HCT116 (cell line): ENCODE results near the gene BOD1L1. TPM values are rescaled to one million over a fixed set of nuclear protein-coding genes. Genes with fewer than 3 reads are reported as not detected.

Experiments
- ATAC-seq: fragments of 200-7000 bp; cut with Tn5 transposase; 2 replicates; pipeline ENCODE4 v1.9.1; 2020; ENCODE audit warnings: mild to moderate bottlenecking, moderate library complexity
- BruUV-seq: library from RNA; stranded (reverse); fragments of 400-500 nt; replicated peaks from 2 replicates; lab custom pipeline; 2021; lab: Mats Ljungman, UMichigan
- CTCF ChIA-PET: fragments of 300-600 bp; sonication (Branson Sonifier 250); formaldehyde crosslinking; loops from one replicate; lab custom pipeline; 2021; ENCODE audit warnings: antibody characterized with exemption; lab: Charles Lee
- POLR2A ChIA-PET: fragments of 300-600, 350-600 bp; sonication (Branson Sonifier 250); formaldehyde crosslinking; loops from one replicate; lab custom pipeline; 2021; ENCODE audit warnings: antibody characterized with exemption; lab: Charles Lee
- RAD21 ChIA-PET, 2 experiments: fragments of 300-600 bp; sonication (Branson Sonifier 250); formaldehyde crosslinking; loops; one replicate each; lab custom pipeline; 2023; ENCODE audit warnings: low total read pairs in 2 of 2; ENCODE audit not compliant: uncharacterized antibody in 2 of 2, unreplicated experiment in 2 of 2, low non-redundant PET in 1 of 2; lab: Charles Lee
- DNase-seq: peaks from one replicate; pipeline ENCODE4 v3.0.0-alpha.2; 2010; ENCODE audit warnings: low read depth, low spot score
- H2AFZ ChIP-seq: fragments of 200-600 bp; shearing (Covaris generic), sonication (generic); 2 replicates; pipeline ENCODE4 v1.6.1; 2017; ENCODE audit warnings: low read depth, mixed run types, mixed read lengths, antibody characterized with exemption, low read length; ENCODE audit not compliant: poor library complexity, severe bottlenecking
- H3K27ac ChIP-seq: 2 replicates; pipeline ENCODE4 v1.5.1; 2012; ENCODE audit warnings: low read depth, low read length
- H3K27me3 ChIP-seq: fragments of 200-600 bp; sonication (generic); 2 replicates; pipeline ENCODE4 v1.6.1; 2016; ENCODE audit warnings: mixed run types, low read length, mixed read lengths; ENCODE audit not compliant: insufficient read depth
- H3K36me3 ChIP-seq, 2 experiments: fragments of 200-500 bp in 1 of 2; fragments of 200-600 bp in 1 of 2; sonication (Bioruptor generic) in 1 of 2; sonication (generic) in 1 of 2; 2 replicates each; pipeline versions ENCODE4 v1.5.1 to v1.6.1; 2014 to 2016; ENCODE audit warnings: low read length in 2 of 2, inconsistent platforms in 1 of 2, mixed read lengths in 1 of 2, mixed run types in 1 of 2; ENCODE audit not compliant: insufficient read depth in 2 of 2, control insufficient read depth in 1 of 2
- H3K4me1 ChIP-seq, 2 experiments: fragments of 200-600 bp in 1 of 2; sonication (generic) in 1 of 2; 2 replicates each; pipeline versions ENCODE4 v1.5.1 to v1.6.1; 2012 to 2017; ENCODE audit warnings: low read length in 2 of 2, inconsistent platforms in 1 of 2, mild to moderate bottlenecking in 1 of 2, mixed read lengths in 1 of 2, mixed run types in 1 of 2, moderate library complexity in 1 of 2; ENCODE audit not compliant: insufficient read depth in 2 of 2, control insufficient read depth in 1 of 2
- H3K4me2 ChIP-seq: fragments of 200-600 bp; sonication (generic); 2 replicates; pipeline ENCODE4 v1.6.1; 2017; ENCODE audit warnings: mixed run types, low read length, mixed read lengths
- H3K4me3 ChIP-seq, 2 experiments: fragments of 200-600 bp in 1 of 2; sonication (generic) in 1 of 2; replicated peaks in 1 of 2; 2 replicates each; pipeline ENCODE4 v1.5.1; 2011 to 2016; ENCODE audit warnings: low read length in 2 of 2, control low read depth in 1 of 2, low read depth in 1 of 2, mild to moderate bottlenecking in 1 of 2, mixed read lengths in 1 of 2, mixed run types in 1 of 2
- H3K79me2 ChIP-seq: fragments of 200-600 bp; sonication (generic); 2 replicates; pipeline ENCODE4 v1.6.1; 2017; ENCODE audit warnings: mild to moderate bottlenecking, mixed run types, low read length, moderate library complexity, mixed read lengths; ENCODE audit not compliant: insufficient read depth
- H3K9ac ChIP-seq: fragments of 200-600 bp; sonication (generic); 2 replicates; pipeline ENCODE4 v1.6.1; 2016; ENCODE audit warnings: low read length, mixed read lengths
- H3K9me2 ChIP-seq: fragments of 200-600 bp; sonication (generic), shearing (Covaris generic); 2 replicates; pipeline ENCODE4 v1.6.1; 2017; ENCODE audit warnings: mixed run types, mild to moderate bottlenecking, moderate library complexity; ENCODE audit not compliant: insufficient read depth
- H3K9me3 ChIP-seq, 2 experiments: fragments of 200-500 bp in 1 of 2; fragments of 200-600 bp in 1 of 2; sonication (Bioruptor generic) in 1 of 2; sonication (generic) in 1 of 2; 2 replicates each; pipeline ENCODE4 v1.6.1; 2014 to 2017; ENCODE audit warnings: low read length in 2 of 2, mixed read lengths in 2 of 2, inconsistent platforms in 1 of 2, low read depth in 1 of 2, mild to moderate bottlenecking in 1 of 2, mixed run types in 1 of 2, moderate library complexity in 1 of 2; ENCODE audit not compliant: control insufficient read depth in 1 of 2, insufficient read depth in 1 of 2
- H4K20me1 ChIP-seq: fragments of 200-600 bp; sonication (generic), shearing (Covaris generic); 2 replicates; pipeline ENCODE4 v1.6.1; 2017; ENCODE audit warnings: mixed run types, mild to moderate bottlenecking, moderate library complexity; ENCODE audit not compliant: insufficient read depth
- CBX3 ChIP-seq: IDR thresholded peaks from 2 replicates; pipeline ENCODE4 v1.6.1; 2012; ENCODE audit warnings: low read depth
- CEBPB ChIP-seq: IDR thresholded peaks from 2 replicates; pipeline ENCODE4 v1.6.1; 2012; ENCODE audit warnings: low read depth
- ELF1 ChIP-seq: IDR thresholded peaks from 2 replicates; pipeline ENCODE4 v1.6.1; 2012; ENCODE audit warnings: low read depth, borderline replicate concordance
- EZH2 ChIP-seq: fragments of 200-600 bp; sonication (generic); IDR thresholded peaks from 2 replicates; pipeline ENCODE4 v1.6.1; 2017; ENCODE audit warnings: antibody characterized with exemption, mixed run types
- EZH2phosphoT487 ChIP-seq: fragments of 200-600 bp; IDR thresholded peaks from 2 replicates; pipeline ENCODE4 v1.6.1; 2018; ENCODE audit warnings: antibody characterized with exemption, borderline replicate concordance
- FOSL1 ChIP-seq: IDR thresholded peaks from 2 replicates; pipeline ENCODE4 v1.6.1; 2012; ENCODE audit warnings: low read depth
- POLR2A ChIP-seq: IDR thresholded peaks from 2 replicates; pipeline ENCODE4 v1.7.0; 2011; ENCODE audit warnings: borderline replicate concordance; ENCODE audit not compliant: insufficient read depth, insufficient read length; ENCODE audit errors: extremely low read depth
- POLR2AphosphoS5 ChIP-seq: IDR thresholded peaks from 2 replicates; pipeline ENCODE4 v1.6.1; 2011; ENCODE audit warnings: mild to moderate bottlenecking, low read depth, low read length, moderate library complexity
- RAD21 ChIP-seq: IDR thresholded peaks from 2 replicates; pipeline ENCODE4 v1.6.1; 2012; ENCODE audit warnings: low read depth, mild to moderate bottlenecking
- SIN3A ChIP-seq: IDR thresholded peaks from 2 replicates; pipeline ENCODE4 v1.6.1; 2012; ENCODE audit warnings: low read depth
- SP1 ChIP-seq: IDR thresholded peaks from 2 replicates; pipeline ENCODE4 v1.6.1; 2012; ENCODE audit warnings: low read depth
- YY1 ChIP-seq: IDR thresholded peaks from 2 replicates; pipeline ENCODE4 v1.6.1; 2011; ENCODE audit warnings: low read length, low read depth, moderate library complexity, mild to moderate bottlenecking; ENCODE audit not compliant: insufficient replicate concordance; ENCODE audit errors: extremely low read depth
- ZFX ChIP-seq: fragments of 450-650 bp; IDR thresholded peaks from 2 replicates; pipeline ENCODE4 v1.6.1; 2017
- ZNF274 ChIP-seq: fragments of 200-500 bp; sonication (Bioruptor generic); IDR thresholded peaks from 2 replicates; pipeline ENCODE4 v1.6.1; 2014; ENCODE audit warnings: mild to moderate bottlenecking, low read depth, low read length, inconsistent platforms
- intact Hi-C: fragments of 100-400 bp; cut with micrococcal nuclease; formaldehyde crosslinking; loops from 2 replicates; pipeline ENCODE4 v1.10.0; 2022
- total RNA-seq: library from RNA; stranded (reverse); gene quantifications from one replicate; pipeline ENCODE4 v1.2.1, GENCODE V29; 2021; ENCODE audit not compliant: unreplicated experiment
- TF ChIP-seq, protein P1 (sequence below): IDR thresholded peaks from 2 replicates; pipeline ENCODE4 v1.6.1; 2012
- TF ChIP-seq, protein P2 (sequence below): IDR thresholded peaks from 2 replicates; pipeline ENCODE4 v1.6.1; 2012
- TF ChIP-seq, protein P3 (sequence below): IDR thresholded peaks from 2 replicates; pipeline ENCODE4 v1.6.1; 2012; ENCODE audit warnings: low read depth
- TF ChIP-seq, protein P4 (sequence below), 3 experiments: fragments of 200-600 bp in 1 of 3; sonication (generic) in 1 of 3; IDR thresholded peaks in 2 of 3; conservative IDR thresholded peaks in 1 of 3; 2 replicates each; pipeline ENCODE4 v1.5.1; 2012 to 2017; ENCODE audit warnings: low read depth in 2 of 3, low read length in 2 of 3, antibody characterized with exemption in 1 of 3, borderline replicate concordance in 1 of 3, control low read depth in 1 of 3, mild to moderate bottlenecking in 1 of 3, mixed read lengths in 1 of 3, mixed run types in 1 of 3, moderate library complexity in 1 of 3; ENCODE audit not compliant: insufficient read depth in 1 of 3
- TF ChIP-seq, protein P5 (sequence below): IDR thresholded peaks from 2 replicates; pipeline ENCODE4 v1.6.1; 2011; ENCODE audit warnings: mild to moderate bottlenecking, low read length, moderate library complexity; ENCODE audit not compliant: insufficient replicate concordance; ENCODE audit errors: extremely low read depth

BOD1L1 gene
- total RNA-seq, 1 experiment from 2014 or later = 22.4 TPM

DNA sequence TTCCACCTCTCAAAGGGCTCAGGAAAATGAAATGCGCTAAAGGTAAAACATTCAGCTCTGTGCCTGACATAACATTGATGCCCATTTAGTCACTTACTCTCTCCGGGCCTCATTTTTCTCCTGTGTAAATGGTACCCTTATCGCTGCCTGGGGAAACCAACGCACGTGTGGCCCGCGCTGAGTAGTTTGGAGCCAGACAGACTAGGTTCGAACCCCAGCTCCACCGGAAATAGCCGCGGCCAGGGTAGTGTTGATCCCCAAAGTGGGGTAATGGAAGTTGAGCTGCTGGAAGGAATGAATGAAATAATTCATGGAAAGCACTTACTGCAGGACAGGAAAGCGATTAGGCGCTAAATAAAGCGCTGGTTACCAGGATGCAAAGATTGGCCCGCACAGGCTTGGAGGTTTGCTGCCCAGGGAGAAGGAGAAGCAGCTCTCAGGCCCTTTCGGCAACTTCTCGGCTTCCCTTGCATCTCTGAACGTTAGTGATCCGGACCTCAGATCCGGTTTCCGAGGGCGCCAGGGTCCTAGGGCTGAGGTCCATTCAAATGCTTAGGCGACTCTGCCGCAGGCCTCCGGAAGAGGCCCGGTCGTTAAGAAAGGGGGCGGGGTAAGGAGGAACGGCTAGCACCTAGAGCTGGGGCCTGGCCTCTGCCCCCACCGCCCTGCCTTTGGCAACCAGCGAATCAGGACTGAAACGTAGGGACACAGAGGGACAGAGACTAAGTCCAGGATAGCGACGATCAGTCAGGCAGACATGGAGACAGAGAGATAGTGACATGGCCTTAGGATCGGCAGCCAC is 96.5 kb downstream of the BOD1L1 start:
- H3K9me2 ChIP-seq = no peaks in the 10 kb centered on the region
- BruUV-seq = no TSS peak
- H3K9me3 ChIP-seq = no peaks in the 10 kb centered on the region
- H3K27ac ChIP-seq = no peak overlapping the region
- H3K4me2 ChIP-seq = no peak overlapping the region
- CTCF ChIA-PET = no interaction called here
- no peaks in the 10 kb centered on the region for H3K36me3 ChIP-seq
- intact Hi-C loops = no loop called here
- RAD21 ChIA-PET = no interaction called here
- H3K79me2 ChIP-seq = no peaks in the 10 kb centered on the region
- H3K4me1 ChIP-seq = no peaks in the 10 kb centered on the region
- no peak overlapping the region for H2AFZ ChIP-seq
- no peak for ATAC-seq
- no peaks in the 10 kb centered on the region for H3K27me3 ChIP-seq
- TF ChIP-seq ZNF274 = no peak
- TF ChIP-seq, protein P1, sequence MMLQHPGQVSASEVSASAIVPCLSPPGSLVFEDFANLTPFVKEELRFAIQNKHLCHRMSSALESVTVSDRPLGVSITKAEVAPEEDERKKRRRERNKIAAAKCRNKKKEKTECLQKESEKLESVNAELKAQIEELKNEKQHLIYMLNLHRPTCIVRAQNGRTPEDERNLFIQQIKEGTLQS = no peak
- TF ChIP-seq, protein P2, sequence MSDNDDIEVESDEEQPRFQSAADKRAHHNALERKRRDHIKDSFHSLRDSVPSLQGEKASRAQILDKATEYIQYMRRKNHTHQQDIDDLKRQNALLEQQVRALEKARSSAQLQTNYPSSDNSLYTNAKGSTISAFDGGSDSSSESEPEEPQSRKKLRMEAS = no peak
- no peak for TF ChIP-seq ELF1
- no peak for TF ChIP-seq RAD21
- TF ChIP-seq SP1 = no peak
- no peak for TF ChIP-seq POLR2AphosphoS5
- TF ChIP-seq SIN3A = no peak
- no peak for TF ChIP-seq EZH2phosphoT487
- TF ChIP-seq FOSL1 = no peak
- no peak for TF ChIP-seq POLR2A
- TF ChIP-seq, protein P3, sequence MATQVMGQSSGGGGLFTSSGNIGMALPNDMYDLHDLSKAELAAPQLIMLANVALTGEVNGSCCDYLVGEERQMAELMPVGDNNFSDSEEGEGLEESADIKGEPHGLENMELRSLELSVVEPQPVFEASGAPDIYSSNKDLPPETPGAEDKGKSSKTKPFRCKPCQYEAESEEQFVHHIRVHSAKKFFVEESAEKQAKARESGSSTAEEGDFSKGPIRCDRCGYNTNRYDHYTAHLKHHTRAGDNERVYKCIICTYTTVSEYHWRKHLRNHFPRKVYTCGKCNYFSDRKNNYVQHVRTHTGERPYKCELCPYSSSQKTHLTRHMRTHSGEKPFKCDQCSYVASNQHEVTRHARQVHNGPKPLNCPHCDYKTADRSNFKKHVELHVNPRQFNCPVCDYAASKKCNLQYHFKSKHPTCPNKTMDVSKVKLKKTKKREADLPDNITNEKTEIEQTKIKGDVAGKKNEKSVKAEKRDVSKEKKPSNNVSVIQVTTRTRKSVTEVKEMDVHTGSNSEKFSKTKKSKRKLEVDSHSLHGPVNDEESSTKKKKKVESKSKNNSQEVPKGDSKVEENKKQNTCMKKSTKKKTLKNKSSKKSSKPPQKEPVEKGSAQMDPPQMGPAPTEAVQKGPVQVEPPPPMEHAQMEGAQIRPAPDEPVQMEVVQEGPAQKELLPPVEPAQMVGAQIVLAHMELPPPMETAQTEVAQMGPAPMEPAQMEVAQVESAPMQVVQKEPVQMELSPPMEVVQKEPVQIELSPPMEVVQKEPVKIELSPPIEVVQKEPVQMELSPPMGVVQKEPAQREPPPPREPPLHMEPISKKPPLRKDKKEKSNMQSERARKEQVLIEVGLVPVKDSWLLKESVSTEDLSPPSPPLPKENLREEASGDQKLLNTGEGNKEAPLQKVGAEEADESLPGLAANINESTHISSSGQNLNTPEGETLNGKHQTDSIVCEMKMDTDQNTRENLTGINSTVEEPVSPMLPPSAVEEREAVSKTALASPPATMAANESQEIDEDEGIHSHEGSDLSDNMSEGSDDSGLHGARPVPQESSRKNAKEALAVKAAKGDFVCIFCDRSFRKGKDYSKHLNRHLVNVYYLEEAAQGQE = no peak
- TF ChIP-seq EZH2 = no peak
- TF ChIP-seq CEBPB = no peak
- TF ChIP-seq CBX3 = no peak
- TF ChIP-seq YY1 = no peak
- TF ChIP-seq, protein P4, sequence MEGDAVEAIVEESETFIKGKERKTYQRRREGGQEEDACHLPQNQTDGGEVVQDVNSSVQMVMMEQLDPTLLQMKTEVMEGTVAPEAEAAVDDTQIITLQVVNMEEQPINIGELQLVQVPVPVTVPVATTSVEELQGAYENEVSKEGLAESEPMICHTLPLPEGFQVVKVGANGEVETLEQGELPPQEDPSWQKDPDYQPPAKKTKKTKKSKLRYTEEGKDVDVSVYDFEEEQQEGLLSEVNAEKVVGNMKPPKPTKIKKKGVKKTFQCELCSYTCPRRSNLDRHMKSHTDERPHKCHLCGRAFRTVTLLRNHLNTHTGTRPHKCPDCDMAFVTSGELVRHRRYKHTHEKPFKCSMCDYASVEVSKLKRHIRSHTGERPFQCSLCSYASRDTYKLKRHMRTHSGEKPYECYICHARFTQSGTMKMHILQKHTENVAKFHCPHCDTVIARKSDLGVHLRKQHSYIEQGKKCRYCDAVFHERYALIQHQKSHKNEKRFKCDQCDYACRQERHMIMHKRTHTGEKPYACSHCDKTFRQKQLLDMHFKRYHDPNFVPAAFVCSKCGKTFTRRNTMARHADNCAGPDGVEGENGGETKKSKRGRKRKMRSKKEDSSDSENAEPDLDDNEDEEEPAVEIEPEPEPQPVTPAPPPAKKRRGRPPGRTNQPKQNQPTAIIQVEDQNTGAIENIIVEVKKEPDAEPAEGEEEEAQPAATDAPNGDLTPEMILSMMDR (IDR thresholded peaks at IDR 0.05 in 2 of 3, conservative IDR thresholded peaks at IDR 0.05 in 1 of 3; ENCODE audit: borderline replicate concordance in 1 of 3, insufficient read depth in 1 of 3, low read depth in 2 of 3, low read length in 2 of 3) = no peak
- TF ChIP-seq, protein P5, sequence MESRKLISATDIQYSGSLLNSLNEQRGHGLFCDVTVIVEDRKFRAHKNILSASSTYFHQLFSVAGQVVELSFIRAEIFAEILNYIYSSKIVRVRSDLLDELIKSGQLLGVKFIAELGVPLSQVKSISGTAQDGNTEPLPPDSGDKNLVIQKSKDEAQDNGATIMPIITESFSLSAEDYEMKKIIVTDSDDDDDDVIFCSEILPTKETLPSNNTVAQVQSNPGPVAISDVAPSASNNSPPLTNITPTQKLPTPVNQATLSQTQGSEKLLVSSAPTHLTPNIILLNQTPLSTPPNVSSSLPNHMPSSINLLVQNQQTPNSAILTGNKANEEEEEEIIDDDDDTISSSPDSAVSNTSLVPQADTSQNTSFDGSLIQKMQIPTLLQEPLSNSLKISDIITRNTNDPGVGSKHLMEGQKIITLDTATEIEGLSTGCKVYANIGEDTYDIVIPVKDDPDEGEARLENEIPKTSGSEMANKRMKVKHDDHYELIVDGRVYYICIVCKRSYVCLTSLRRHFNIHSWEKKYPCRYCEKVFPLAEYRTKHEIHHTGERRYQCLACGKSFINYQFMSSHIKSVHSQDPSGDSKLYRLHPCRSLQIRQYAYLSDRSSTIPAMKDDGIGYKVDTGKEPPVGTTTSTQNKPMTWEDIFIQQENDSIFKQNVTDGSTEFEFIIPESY = no peak
- TF ChIP-seq ZFX = no peak
- DNase-seq = no peak
- POLR2A ChIA-PET = no interaction called here
- H3K9ac ChIP-seq = no peak overlapping the region
- H4K20me1 ChIP-seq = no peaks in the 10 kb centered on the region
- no peak overlapping the region for H3K4me3 ChIP-seq
